K562 (cell line): ENCODE results near the gene SLC2A4RG. TPM values are rescaled to one million over a fixed set of nuclear protein-coding genes. Genes with fewer than 3 reads are reported as not detected.

Experiments used
- ATAC-seq: fragments of 200-7000 bp; cut with Tn5 transposase; 3 replicates; pipeline ENCODE4 v1.9.1; 2020; ENCODE audit warnings: moderate library complexity
- BruUV-seq: library from RNA; stranded (reverse); fragments of 400-500 nt; replicated peaks from 2 replicates; lab custom pipeline; 2021; lab: Mats Ljungman, UMichigan
- CTCF ChIA-PET: fragments of 300-600 bp; formaldehyde crosslinking; extraction: SDS; loops from one replicate; lab custom pipeline; 2021; ENCODE audit warnings: low intra/inter-chr PET ratio; lab: Yijun Ruan, JAX
- POLR2A ChIA-PET: fragments of 300-600, 350-650 bp; sonication (Branson Sonifier 250); formaldehyde crosslinking; extraction: SDS; loops from one replicate; lab custom pipeline; 2021; ENCODE audit warnings: antibody characterized with exemption, inconsistent platforms; lab: Yijun Ruan, JAX
- DNase-seq, 4 experiments: peaks; one replicate each; pipeline versions ENCODE4 v3.0.0 to v3.0.0-alpha.2; 2011 to 2018; ENCODE audit warnings: low spot score in 3 of 4, mixed read lengths in 3 of 4; ENCODE audit errors: extremely low read depth in 1 of 4
- FAIRE-seq: peaks from 2 replicates; lab custom pipeline; 2011; peaks lifted over from hg19 to GRCh38; lab: Jason Lieb, UNC
- H2AFZ ChIP-seq: 2 replicates; pipeline ENCODE4 v1.6.0; 2011; ENCODE audit warnings: low read depth, low read length, control low read depth, inconsistent platforms
- H3K27ac ChIP-seq: fragments of 200-600 bp; 3 replicates; pipeline ENCODE4 v1.8.0; 2011; ENCODE audit warnings: low read depth, mild to moderate bottlenecking, control low read depth, inconsistent platforms, low read length, moderate library complexity, mixed read lengths; ENCODE audit errors: extremely low read depth
- H3K27me3 ChIP-seq, 2 experiments: fragments of 300-600 bp in 1 of 2; 2 replicates in 1 of 2; 3 replicates in 1 of 2; pipeline versions ENCODE4 v1.6.0 to v1.8.0; 2011; ENCODE audit warnings: inconsistent platforms in 2 of 2, low read length in 2 of 2, mild to moderate bottlenecking in 1 of 2, mixed read lengths in 1 of 2, moderate library complexity in 1 of 2; ENCODE audit not compliant: control insufficient read depth in 2 of 2, insufficient read depth in 2 of 2
- H3K36me3 ChIP-seq: fragments of 300-600 bp; 3 replicates; pipeline ENCODE4 v1.8.0; 2011; ENCODE audit warnings: mild to moderate bottlenecking, low read length, inconsistent platforms; ENCODE audit not compliant: control insufficient read depth, insufficient read depth
- H3K4me1 ChIP-seq, 2 experiments: fragments of 200-600 bp in 1 of 2; replicated peaks in 1 of 2; 2 replicates in 1 of 2; 3 replicates in 1 of 2; pipeline versions ENCODE4 v1.5.1 to v1.8.0; 2011; ENCODE audit warnings: inconsistent platforms in 2 of 2, low read length in 2 of 2, mild to moderate bottlenecking in 1 of 2, mixed read lengths in 1 of 2, moderate library complexity in 1 of 2; ENCODE audit not compliant: control insufficient read depth in 2 of 2, insufficient read depth in 2 of 2
- H3K4me2 ChIP-seq: 2 replicates; pipeline ENCODE4 v1.6.1; 2011; ENCODE audit warnings: low read length, control low read depth, inconsistent platforms, mixed read lengths; ENCODE audit not compliant: insufficient read depth
- H3K4me3 ChIP-seq: fragments of 200-600 bp; sonication (generic), shearing (Covaris generic); 2 replicates; pipeline ENCODE4 v1.5.1; 2016; ENCODE audit warnings: control low read depth, inconsistent platforms
- H3K79me2 ChIP-seq: fragments of 200-600 bp; 3 replicates; pipeline ENCODE4 v1.8.0; 2011; ENCODE audit warnings: low read length, inconsistent platforms; ENCODE audit not compliant: control insufficient read depth, insufficient read depth
- H3K9ac ChIP-seq, 2 experiments: 2 replicates each; pipeline versions ENCODE4 v1.6.0 to v1.6.1; 2011; ENCODE audit warnings: low read depth in 2 of 2, low read length in 2 of 2, control low read depth in 1 of 2, inconsistent platforms in 1 of 2, mild to moderate bottlenecking in 1 of 2, mixed read lengths in 1 of 2; ENCODE audit not compliant: insufficient read depth in 1 of 2
- H3K9me1 ChIP-seq: one replicate; pipeline ENCODE4 v1.6.0; 2011; ENCODE audit warnings: inconsistent platforms, mild to moderate bottlenecking, low read length, moderate library complexity; ENCODE audit not compliant: control insufficient read depth, insufficient read depth
- H3K9me3 ChIP-seq: replicated peaks from 2 replicates; pipeline ENCODE4 v1.5.1; 2011; ENCODE audit warnings: low read depth, low read length, inconsistent platforms; ENCODE audit not compliant: control insufficient read depth, insufficient read depth
- H4K20me1 ChIP-seq: replicated peaks from 2 replicates; pipeline ENCODE4 v1.6.1; 2011; ENCODE audit warnings: low read length, inconsistent platforms, mixed read lengths; ENCODE audit not compliant: control insufficient read depth, insufficient read depth
- CBX2 ChIP-seq: fragments of 200-600 bp; sonication (generic); IDR thresholded peaks from one replicate; pipeline ENCODE4 v1.6.1; 2012; ENCODE audit warnings: mild to moderate bottlenecking, low read length, inconsistent platforms; ENCODE audit not compliant: insufficient read depth, poor library complexity, severe bottlenecking
- CTCF ChIP-seq, 3 experiments: IDR thresholded peaks in 2 of 3; conservative IDR thresholded peaks in 1 of 3; 2 replicates each; pipeline ENCODE4 v1.5.1; 2011 to 2012; ENCODE audit warnings: low read length in 3 of 3, mild to moderate bottlenecking in 3 of 3, control low read depth in 2 of 3, improper control_type of control experiment in 1 of 3, inconsistent platforms in 1 of 3, low read depth in 1 of 3, mixed read lengths in 1 of 3, moderate library complexity in 1 of 3; ENCODE audit not compliant: insufficient read depth in 2 of 3
- WGBS: fragments of 100-300 bp; shearing (Covaris generic); methylation state at CpG from one replicate; pipeline ENCODE4 v1.1.6; 2016; ENCODE audit warnings: low coverage, mixed read lengths; ENCODE audit not compliant: insufficient coverage; ENCODE audit errors: missing lambda C conversion rate; 5-methylcytosine and 5-hydroxymethylcytosine counted together
- in situ Hi-C: fragments of 300-500 bp; cut with MboI; formaldehyde crosslinking; loops from 4 replicates; pipeline ENCODE4 v1.15.0; 2018; ENCODE audit warnings: inconsistent platforms, mixed read lengths
- intact Hi-C: fragments of 100-400 bp; cut with micrococcal nuclease; formaldehyde crosslinking; loops from 2 replicates; pipeline ENCODE4 v1.14.2; 2022
- polyA plus RNA-seq, 8 experiments: library from polyadenylated mRNA; depleted of rRNA in 4 of 8; stranded (reverse) in 5 of 8; unstranded in 3 of 8; fragments of >200 nt; fragmentation: Nextera tagmentation in 2 of 8; fragmentation: Illumina TruSeq in 1 of 8; extraction: Ambion mirVana in 2 of 8; extraction: Trizol in 1 of 8; gene quantifications; 2 replicates each; pipeline versions ENCODE4 v1.2.1 to v1.2.3, GENCODE V29; 2011 to 2014; ENCODE audit warnings: inconsistent platforms in 1 of 8, missing spikeins in 1 of 8
- total RNA-seq, 7 experiments: library from RNA; depleted of rRNA in 6 of 7; stranded (reverse); fragments of >200 nt in 6 of 7; fragmentation: Illumina TruSeq in 2 of 7; extraction: Trizol in 2 of 7; gene quantifications; 2 replicates each; pipeline versions ENCODE4 v1.2.1 to v1.2.3, GENCODE V29; 2011 to 2021; ENCODE audit warnings: low replicate concordance in 1 of 7

SLC2A4RG gene
- total and polyA plus RNA-seq, 9 of the 15 experiments (the other 6 are each of a cell fraction or from before 2014, with no cell fraction given) = 0.34 to 97.3 (median 26.5) TPM

- Histone ChIP-seq H3K4me1 (peaks cover 5 to 25% of the 10 kb centered on the region in 2 experiments; a peak in 4 of 5 replicates), H3K27ac (no peak overlapping the region), H3K79me2 (no peaks in the 10 kb centered on the region), H3K36me3 (no peaks in the 10 kb centered on the region), H2AFZ (peak overlapping the region; percentile 55; the same call in 1 of the 2 replicates), H3K9me1 (no peaks in the 10 kb centered on the region), H3K9me3 (no peaks in the 10 kb centered on the region), H3K4me3 (no peak overlapping the region), H3K4me2 (no peak overlapping the region), H3K9ac (no peak overlapping the region; a peak in 1 of 4 replicates), H3K27me3 (no peaks in the 10 kb centered on the region), H4K20me1 (no peaks in the 10 kb centered on the region)
- BruUV-seq = no TSS peak
- TF ChIP-seq CTCF (IDR thresholded peaks at IDR 0.05 in 2 of 3, conservative IDR thresholded peaks at IDR 0.05 in 1 of 3; ENCODE audit: insufficient read depth in 2 of 3, low read depth in 1 of 3, low read length in 3 of 3) (peak; percentile 10 to 25 (median 16); a peak in 1 of 6 replicates), CBX2 (no peak)
- intact Hi-C loops = loop anchor here (10.0 kb wide), 2 partner anchors 77 to 193 kb away; partner anchors contain the start of genes ARFRP1, SAMD10 and ZGPAT
- FAIRE-seq (no peak), DNase-seq (no peak), ATAC-seq (peak; percentile 48)
- ChIA-PET CTCF (no interaction called here), POLR2A (interaction anchor here (0.5 kb wide), 1 partner anchor 165 kb away, joined by 3 read pairs; no protein-coding TSS in a partner anchor)
- WGBS = 21% methylated on average over 14 of the region's 18 CpGs
- in situ Hi-C loops = no loop called here
These were observed 42.5 kb downstream of the SLC2A4RG start for GRCh38 chr20:63782051-63782471.
